RWPE1 (cell line): ENCODE data around the gene EEF2K.
A peak's percentile ranks its signal among the peaks of the same experiment; 100 is the strongest.

Source experiments
- CTCF ChIA-PET: fragments of 350-600 bp; sonication (Branson Sonifier 250); formaldehyde crosslinking; extraction: SDS; loops from one replicate; lab custom pipeline; 2021; lab: Yijun Ruan, JAX
- POLR2A ChIA-PET: fragments of 400-600 bp; formaldehyde crosslinking; extraction: SDS; loops from one replicate; lab custom pipeline; 2020; ENCODE audit warnings: antibody characterized with exemption; ENCODE audit not compliant: low non-redundant PET; lab: Yijun Ruan, JAX
- DNase-seq: peaks from one replicate; pipeline ENCODE4 v3.0.0; 2012; ENCODE audit warnings: low spot score
- H3K27ac ChIP-seq: fragments of 450-650 bp; 2 replicates; pipeline ENCODE4 v1.5.1; 2017
- TF ChIP-seq, protein P1 (sequence below): fragments of 450-650 bp; conservative IDR thresholded peaks from 2 replicates; pipeline ENCODE4 v1.5.1; 2017; ENCODE audit warnings: low read depth, mild to moderate bottlenecking

EEF2K gene

DNA sequence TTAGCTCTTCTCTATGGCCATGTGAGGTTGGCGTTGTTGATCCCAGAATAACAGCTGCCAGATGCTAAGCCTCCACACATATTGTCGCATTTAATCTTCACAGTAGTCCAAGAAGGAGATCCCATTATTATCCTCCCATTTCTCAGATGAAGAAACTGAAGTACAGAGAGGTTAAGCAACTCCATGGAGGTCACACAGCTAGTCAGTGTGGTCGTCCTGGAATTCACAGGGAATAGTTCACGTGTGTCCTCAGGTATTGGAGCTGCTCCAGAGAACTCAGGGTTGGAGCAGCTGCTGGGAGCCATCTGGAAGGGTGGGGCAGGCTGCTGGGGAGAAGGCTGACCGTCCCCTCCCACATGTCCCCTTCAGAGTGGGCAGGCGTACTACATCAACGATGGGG, 24.2 kb upstream of the EEF2K start:
- DNase-seq, result no peak
- POLR2A ChIA-PET, result no interaction called here
- H3K27ac ChIP-seq, result no peak overlapping the region
- TF ChIP-seq, protein P1, sequence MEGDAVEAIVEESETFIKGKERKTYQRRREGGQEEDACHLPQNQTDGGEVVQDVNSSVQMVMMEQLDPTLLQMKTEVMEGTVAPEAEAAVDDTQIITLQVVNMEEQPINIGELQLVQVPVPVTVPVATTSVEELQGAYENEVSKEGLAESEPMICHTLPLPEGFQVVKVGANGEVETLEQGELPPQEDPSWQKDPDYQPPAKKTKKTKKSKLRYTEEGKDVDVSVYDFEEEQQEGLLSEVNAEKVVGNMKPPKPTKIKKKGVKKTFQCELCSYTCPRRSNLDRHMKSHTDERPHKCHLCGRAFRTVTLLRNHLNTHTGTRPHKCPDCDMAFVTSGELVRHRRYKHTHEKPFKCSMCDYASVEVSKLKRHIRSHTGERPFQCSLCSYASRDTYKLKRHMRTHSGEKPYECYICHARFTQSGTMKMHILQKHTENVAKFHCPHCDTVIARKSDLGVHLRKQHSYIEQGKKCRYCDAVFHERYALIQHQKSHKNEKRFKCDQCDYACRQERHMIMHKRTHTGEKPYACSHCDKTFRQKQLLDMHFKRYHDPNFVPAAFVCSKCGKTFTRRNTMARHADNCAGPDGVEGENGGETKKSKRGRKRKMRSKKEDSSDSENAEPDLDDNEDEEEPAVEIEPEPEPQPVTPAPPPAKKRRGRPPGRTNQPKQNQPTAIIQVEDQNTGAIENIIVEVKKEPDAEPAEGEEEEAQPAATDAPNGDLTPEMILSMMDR, result no peak
- CTCF ChIA-PET, result interaction anchor here (1.1 kb wide), 1 partner anchor 104 kb away, joined by 3 read pairs; no protein-coding TSS in a partner anchor

DNA sequence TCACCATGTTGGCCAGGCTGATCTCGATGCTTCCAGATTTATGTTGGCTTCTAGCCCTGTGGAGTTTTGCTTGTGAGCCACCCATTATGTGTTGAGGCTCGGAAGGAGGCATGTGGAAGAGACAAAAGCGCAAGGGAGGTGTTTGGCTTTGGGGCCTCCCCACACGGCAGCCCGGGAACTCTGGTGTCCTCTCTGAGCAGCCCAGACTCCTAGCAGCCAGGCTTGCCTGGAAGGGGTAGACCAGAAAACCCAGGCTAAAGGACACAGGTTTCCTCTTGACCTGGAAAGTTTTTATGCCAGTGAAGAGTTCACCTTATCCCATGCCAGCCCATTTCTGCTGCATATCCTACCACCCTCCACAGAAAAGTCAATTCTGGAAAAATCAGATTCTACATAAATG, 22.7 kb upstream of the EEF2K start:
- no peak overlapping the region for H3K27ac ChIP-seq
- TF ChIP-seq, protein P1, result no peak
- ChIA-PET CTCF (interaction anchor here (0.7 kb wide), 1 partner anchor 19 kb away, joined by 4 read pairs; no protein-coding TSS in a partner anchor), POLR2A (no interaction called here)
- DNase-seq, result no peak

DNA sequence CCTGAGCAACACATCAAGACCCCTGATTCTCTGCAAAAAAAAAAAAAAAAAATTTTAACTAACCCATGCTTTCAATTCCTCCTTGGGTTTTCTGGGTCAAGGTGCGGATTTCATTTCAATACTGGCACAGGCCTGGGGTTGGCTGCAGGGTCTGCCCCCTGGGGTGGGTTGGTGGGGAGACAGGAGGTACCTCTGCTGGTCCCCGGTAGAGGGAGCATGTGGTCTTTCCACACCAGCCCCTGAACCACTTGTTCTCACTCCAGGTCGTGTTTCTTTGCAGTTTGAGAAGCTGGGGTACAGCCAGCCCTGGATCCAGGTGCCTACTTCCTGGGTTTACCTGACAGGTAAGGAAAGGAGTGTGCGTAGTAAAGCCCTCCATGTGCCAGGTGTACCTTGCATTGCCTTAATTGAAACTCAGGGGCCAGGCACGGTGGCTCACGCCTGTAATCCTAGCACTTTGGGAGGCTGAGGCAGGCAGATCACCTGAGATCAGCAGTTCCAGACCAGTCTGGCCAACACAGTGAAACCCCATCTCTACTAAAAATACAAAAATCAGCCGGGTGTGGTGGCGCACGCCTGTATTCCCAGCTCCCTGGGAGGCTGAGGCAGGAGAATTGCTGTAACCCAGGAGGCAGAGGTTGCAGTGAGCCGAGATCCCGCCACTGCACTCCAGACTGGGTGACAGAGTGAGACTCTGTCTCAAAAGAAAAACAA, 22.0 kb upstream of the EEF2K start:
- DNase-seq, result no peak
- no peak overlapping the region for H3K27ac ChIP-seq
- CTCF ChIA-PET, result interaction anchor here (0.6 to 0.7 kb wide), 2 partner anchors 20 to 69 kb away, joined by 3 to 4 read pairs; no protein-coding TSS in a partner anchor
- TF ChIP-seq, protein P1, result 0 out of 2 replicates have a peak, but pooled peaks have one; percentile 16
- POLR2A ChIA-PET, result no interaction called here

DNA sequence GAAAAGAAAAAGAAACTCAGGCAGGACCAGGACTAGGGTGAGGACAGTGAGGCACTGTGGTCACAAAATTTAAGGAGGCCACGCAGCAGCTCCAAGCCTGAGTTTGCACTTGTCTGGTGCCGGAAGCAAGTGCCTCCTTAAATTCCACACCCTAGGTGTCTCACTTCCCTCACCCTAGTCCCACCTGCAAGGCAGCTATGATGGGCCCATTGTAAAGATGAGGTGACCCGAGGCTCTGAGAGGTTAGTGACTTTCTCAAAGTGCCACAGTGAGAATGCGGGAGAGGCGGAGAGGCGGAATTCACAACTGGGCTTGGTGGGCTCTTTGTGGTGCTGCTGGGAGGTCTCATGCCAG, 21.5 kb upstream of the EEF2K start:
- TF ChIP-seq, protein P1, result no peak
- no peak for DNase-seq
- CTCF ChIA-PET, result no interaction called here
- H3K27ac ChIP-seq, result no peak overlapping the region
- POLR2A ChIA-PET, result no interaction called here

DNA sequence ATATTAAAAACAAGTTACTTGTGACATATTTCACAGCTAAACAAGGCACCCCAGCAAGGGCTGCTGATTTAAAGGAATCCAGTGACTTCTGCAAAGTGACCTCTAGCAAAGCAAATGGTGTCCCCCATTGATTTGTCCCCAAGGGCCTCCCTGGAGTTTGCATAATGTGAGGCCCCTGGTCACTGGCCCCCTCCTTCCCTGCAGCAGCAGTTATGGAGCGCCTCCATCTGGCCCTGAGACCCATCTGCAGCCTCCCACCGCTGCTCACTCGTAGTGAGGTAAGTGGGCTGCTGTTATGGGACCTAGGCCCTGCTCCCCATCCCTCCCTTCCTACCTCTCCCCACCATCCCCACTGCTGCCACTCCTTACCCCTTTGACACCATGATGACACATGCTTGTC, 19.6 kb upstream of the EEF2K start:
- no peak overlapping the region for H3K27ac ChIP-seq
- ChIA-PET CTCF (no interaction called here), POLR2A (no interaction called here)
- TF ChIP-seq, protein P1, result no peak
- DNase-seq, result no peak

DNA sequence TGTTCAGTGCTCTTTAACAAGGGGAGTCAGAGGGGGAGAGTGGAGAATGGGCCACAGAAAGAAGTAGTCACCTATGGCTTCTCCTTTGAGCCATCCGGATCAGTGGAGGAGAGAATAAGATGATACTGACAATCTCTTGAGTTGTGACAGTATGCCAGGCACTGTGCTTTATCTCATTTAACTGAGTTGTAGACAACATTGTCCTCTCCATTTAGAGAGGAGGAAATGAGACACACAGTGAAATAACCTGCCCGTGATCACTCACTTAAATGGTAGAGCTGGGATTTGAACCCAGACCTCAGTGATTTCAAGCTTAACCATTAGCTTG, 17.8 kb upstream of the EEF2K start:
- TF ChIP-seq, protein P1, result no peak
- DNase-seq, result no peak
- ChIA-PET CTCF (interaction anchor here (0.6 to 1.2 kb wide), 8 partner anchors 46 to 537 kb away, joined by 3 to 5 read pairs (median 3); no protein-coding TSS in a partner anchor), POLR2A (no interaction called here)
- H3K27ac ChIP-seq, result no peak overlapping the region
